HG02884 (cell line): ENCODE data around the gene UCHL5.

Experiments used
- ATAC-seq: cut with Tn5 transposase; IDR thresholded peaks from one replicate; pipeline ENCODE4 v1.9.1; 2021; ENCODE audit warnings: mild to moderate bottlenecking, moderate library complexity; ENCODE audit not compliant: unreplicated experiment

The UCHL5 gene, protein sequence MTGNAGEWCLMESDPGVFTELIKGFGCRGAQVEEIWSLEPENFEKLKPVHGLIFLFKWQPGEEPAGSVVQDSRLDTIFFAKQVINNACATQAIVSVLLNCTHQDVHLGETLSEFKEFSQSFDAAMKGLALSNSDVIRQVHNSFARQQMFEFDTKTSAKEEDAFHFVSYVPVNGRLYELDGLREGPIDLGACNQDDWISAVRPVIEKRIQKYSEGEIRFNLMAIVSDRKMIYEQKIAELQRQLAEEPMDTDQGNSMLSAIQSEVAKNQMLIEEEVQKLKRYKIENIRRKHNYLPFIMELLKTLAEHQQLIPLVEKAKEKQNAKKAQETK

GRCh38 chr1:193059282-193060114 lies at the start of gene UCHL5, which contains the start of gene RO60:
Gene UCHL5, minus strand, starts transcription at chr1:193059360. Its CDS starts 100 bp downstream, at chr1:193059260.
Gene RO60, plus strand, starts transcription at chr1:193059612. Its CDS starts 9,443 bp downstream, at chr1:193069055.
- ATAC-seq = peak; percentile 91

GRCh38 chr1:193108471-193108870 lies 49.3 kb upstream of the UCHL5 start:
- no peak for ATAC-seq

GRCh38 chr1:193105821-193106177 lies 46.6 kb upstream of the UCHL5 start:
- ATAC-seq = no peak

- ATAC-seq = peak; percentile 85
Measured at GRCh38 chr1:193104907-193105820, 46.0 kb upstream of the UCHL5 start, which contains the start of gene GLRX2. Gene GLRX2, minus strand, starts transcription at chr1:193105414. Its CDS starts 32 bp downstream, at chr1:193105382.

GRCh38 chr1:193104502-193104906 lies 45.3 kb upstream of the UCHL5 start:
- ATAC-seq = peak; percentile 35

DNA sequence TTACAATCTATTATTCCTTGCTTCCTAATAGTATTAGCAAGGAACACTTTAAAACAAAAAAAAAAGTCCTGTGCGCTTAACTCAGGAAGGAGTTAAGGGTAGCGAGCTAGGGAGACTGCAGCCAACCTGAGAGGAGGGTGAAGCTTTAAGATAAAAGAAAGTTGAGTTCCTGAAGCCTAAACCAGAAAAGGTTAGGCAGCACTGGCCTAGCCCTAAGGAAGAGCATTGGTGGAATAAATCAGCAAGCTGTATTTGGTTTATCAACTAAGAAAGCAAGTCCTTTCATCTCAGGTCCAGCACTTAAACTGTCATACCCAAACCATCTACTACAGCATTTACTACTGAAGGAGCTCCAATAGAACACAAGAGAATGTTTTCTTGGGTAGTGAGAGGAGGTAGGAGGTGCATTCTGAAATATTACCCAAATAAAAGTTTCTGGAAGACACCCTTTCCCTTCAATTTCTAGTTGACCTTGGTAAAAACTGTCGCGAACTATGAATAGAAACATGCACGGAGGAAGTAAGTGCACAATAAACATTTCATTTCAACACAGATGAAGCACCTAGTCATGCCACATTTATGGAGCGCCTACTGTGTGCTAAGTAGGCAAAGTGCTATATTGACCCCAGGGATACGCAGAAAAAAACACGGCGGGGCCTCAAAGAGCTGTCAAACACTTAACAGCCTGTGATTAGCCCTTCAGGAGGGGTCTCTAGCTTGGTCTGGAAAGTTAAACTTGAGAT lies 44.8 kb upstream of the UCHL5 start:
- ATAC-seq = peak; percentile 0

- no peak for ATAC-seq
Measured at GRCh38 chr1:193102662-193103061, 43.5 kb upstream of the UCHL5 start.

- ATAC-seq = no peak
Measured at GRCh38 chr1:193094112-193094511, 35.0 kb upstream of the UCHL5 start.

DNA sequence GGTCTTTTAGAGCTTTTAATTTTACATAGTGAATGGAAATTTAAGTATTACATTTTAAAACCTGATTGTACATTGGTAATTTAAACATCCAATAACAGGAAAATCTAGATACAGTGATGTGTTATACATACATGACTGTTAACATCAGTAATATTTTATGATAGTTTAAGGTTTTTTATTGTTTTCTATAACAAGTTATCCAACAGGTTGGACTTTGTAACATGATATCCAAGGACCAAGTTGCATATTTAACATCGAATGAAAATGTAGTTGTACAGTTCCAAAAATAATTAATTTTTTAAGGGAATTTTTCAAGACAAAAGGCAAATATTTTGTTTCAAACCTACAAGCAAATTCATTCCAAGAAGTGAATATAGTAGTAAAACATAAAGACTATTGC lies 31.7 kb upstream of the UCHL5 start:
- ATAC-seq = no peak

DNA sequence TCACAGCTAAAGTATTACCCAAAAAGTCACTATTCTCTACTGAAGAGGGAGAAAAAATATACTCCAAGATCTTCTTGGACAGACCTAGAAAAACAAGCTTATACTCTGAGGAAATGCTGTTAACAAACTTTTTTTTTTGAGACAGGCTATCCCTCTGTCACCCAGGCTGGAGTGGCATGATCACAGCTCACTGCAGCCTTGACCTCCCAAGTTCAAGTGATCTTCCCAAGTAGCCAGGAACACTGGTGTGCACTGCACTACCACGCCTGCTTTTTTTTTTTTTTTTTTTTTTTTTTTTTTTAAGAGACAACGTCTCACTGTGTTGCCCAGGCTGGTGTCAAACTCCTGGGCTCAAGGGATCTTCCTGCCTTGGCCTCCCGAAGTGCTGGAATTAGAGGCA lies 28.7 kb upstream of the UCHL5 start:
- no peak for ATAC-seq

DNA sequence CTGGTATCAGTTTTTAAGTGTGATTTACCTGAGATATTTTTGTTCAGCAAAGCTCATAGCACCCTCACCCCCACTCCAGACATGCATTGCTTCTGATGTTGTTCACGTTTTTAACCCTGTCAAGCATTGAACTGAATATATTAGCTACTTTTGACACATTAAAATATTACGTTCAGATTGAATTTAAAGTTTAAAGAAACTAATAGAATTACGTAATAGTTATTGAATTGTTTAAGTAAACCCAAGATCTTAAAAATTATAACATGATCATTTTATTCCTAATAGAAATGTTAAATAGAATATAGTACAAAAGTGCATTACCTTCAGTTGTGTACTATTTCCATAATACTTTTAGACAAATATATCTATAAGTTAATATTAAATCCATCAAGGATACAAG lies 27.2 kb upstream of the UCHL5 start:
- no peak for ATAC-seq

GRCh38 chr1:193085263-193085662 lies 26.1 kb upstream of the UCHL5 start:
- no peak for ATAC-seq

DNA sequence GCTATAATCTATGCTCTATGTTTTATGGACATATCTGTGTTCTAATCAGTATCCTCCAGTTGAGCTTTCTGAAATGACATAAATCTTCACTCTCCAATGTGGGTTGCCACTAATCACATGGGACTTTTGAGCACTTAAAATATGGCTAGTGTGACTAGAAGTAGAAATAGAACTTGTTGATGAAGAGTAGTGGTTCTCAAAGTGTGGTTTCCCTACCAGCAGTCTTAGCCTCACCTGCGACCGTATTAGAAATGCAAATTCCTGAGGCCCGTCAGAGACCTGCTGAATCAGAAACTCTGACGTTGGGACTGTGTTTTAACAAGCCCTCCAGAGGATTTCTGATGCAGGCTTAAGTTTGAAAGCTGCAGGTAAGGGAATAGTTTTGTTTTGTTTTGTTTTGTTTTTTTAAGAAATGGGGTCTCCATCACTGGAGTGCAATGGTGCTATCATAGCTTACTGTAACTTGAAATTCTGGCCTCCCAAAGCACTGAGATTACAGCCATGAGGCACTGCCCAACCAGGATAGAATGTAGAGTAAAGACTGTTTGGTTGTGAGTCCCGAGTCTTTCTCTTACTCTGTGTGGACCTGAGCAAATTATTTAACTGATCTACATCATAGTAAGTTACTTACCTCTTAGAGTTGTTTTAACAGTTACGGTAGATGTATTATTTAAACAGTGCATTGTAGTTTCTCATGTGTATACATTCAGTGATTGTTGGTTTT lies 24.4 kb upstream of the UCHL5 start:
- peak; percentile 96 for ATAC-seq

DNA sequence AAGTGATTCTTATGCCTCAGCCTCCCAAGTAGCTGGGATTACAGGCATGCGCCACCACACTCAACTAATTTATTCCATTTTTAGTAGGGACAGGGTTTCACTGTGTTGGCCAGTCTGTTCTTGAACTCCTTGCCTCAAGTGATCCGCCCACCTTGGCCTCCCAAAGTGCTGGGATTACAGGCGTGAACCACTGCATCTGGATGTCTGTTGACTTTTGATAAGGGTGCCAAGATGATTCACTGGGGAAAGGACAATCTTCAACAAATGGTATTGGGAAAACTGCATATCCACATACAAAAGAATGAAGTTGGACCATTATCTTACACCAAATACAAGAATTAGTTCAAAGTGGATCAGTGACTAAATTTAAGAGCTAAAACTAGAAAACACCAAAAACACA lies 20.0 kb upstream of the UCHL5 start:
- no peak for ATAC-seq

DNA sequence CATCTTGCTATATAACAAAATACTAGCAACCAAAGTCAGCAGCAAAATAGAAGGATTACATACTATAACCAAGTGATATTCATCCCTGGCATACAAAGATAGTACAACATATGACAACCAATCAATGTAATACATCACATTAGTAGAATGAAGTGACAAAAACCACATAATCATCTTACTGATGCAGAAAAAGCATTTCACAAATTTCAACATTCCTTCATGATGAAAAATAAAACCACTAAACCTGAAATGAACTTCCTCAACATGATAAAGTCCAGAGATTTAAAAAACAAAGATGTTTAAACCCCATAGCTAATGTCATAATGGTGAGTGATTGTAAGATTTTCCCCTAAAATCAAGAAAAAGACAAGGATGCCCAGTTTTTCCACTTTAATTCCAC lies 18.8 kb upstream of the UCHL5 start:
- no peak for ATAC-seq

DNA sequence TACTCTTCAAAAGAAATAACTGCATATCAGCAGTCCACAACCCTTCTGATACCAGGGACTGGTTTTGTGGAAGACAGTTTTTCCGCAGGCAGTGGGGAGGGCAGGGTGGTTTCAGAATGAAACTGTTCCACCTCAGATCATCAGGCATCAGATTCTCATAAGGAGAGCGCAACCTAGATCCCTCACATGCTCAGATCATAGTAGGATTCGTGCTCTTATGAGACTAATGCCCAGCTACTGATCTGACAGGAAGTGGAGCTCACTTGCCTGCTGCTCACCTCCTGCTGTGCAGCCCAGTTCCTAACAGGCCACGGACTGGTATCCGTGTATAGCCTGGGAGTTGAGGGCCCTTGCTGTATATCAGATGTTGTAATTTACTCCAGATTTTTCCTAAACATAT lies 11.8 kb upstream of the UCHL5 start:
- peak; percentile 67 for ATAC-seq

DNA sequence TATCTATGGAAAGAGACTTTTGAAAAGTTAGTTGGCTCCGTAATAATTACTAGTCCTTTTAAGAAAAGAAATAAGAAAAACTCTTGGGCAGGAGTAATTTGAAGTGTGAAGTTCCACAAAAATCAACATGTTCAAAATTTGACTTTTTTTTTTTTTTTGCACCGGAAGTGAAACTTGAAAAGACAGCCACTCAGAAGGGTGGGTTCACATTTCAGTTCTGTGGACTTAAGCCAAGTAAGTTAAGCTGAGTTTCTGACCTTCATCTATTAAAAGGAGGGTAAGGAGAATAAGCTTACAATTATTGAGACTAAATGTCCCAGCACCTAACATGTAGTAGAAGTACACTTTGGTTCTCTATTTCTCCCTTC lies 11.2 kb upstream of the UCHL5 start:
- no peak for ATAC-seq

DNA sequence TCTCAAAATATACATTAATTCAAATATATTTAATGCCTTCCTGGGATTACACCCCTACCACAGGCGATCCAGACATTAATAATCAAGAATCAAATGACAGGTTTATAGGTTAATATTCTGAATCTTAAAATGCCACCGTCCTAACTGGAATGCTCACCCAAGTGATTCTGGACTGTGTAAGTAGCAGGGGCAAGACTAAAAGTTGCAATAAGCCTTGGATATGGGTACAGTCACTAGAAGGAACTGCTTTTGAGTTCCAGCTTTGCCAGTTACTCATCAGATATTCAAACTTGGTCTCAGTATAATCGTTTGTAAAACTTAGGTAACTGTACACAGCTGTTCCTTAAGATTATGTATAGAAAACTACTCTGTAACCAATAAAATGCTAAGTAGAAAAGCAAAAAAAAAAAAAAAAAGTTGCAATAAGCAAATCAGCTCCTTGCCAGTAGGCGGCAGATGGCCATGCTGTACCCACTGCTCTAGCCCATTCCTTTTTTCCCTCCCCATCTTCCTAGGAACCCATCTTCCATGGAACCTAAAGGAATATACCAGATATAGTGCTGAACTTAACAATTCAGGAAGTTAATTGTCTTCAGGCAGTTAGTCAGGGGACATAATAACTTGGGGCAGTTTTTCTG lies 10.7 kb upstream of the UCHL5 start:
- ATAC-seq = no peak

DNA sequence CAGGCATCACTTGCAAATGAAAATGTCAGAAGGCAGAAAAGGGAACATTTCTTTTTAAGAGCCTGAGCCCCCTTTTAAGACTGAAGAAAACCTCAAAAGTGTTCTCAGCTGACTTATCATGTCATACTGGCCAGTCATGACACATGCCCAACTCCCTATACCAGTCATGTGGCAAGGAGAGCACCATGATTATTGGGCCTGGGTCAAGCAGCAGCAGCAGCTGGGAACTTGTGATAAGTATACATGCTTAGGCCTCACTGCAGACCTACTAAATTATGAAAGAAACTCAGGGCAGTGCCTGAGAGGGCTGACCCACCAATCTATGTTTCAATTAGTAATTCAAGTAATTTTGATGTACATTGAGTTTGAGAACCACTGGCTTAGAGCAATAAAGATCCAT lies 8.9 kb upstream of the UCHL5 start:
- no peak for ATAC-seq
